NCI-H1105 (cell line): ENCODE data around the gene SENP8.
A peak's percentile ranks its signal among the peaks of the same experiment; 100 is the strongest.
"Not testable (repeated sequence)": the region's sequence is repeated elsewhere in the genome, so short reads cannot be mapped to it uniquely, and the experiment has no call there.

Experiments
- DNase-seq: peaks from one replicate; lab custom pipeline; 2025; lab: John Stamatoyannopoulos, UW

The SENP8 gene

GRCh38 chr15:72155635-72156616 lies 37.7 kb downstream of the SENP8 start:
- DNase-seq: peak; percentile 86

GRCh38 chr15:72156928-72157327 lies 38.7 kb downstream of the SENP8 start:
- DNase-seq: no peak

GRCh38 chr15:72160696-72161245 lies 42.6 kb downstream of the SENP8 start:
- DNase-seq: no peak

- no peak for DNase-seq
Measured at GRCh38 chr15:72161361-72162132, 43.3 kb downstream of the SENP8 start.

- no peak for DNase-seq
Measured at GRCh38 chr15:72162569-72162968, 44.4 kb downstream of the SENP8 start.

GRCh38 chr15:72163719-72164118 lies 45.5 kb downstream of the SENP8 start:
- DNase-seq: no peak

GRCh38 chr15:72166716-72167417 lies 48.7 kb downstream of the SENP8 start:
- DNase-seq: no peak

- DNase-seq: no peak
Measured at GRCh38 chr15:72167445-72167844, 49.2 kb downstream of the SENP8 start.

GRCh38 chr15:72168131-72168807 lies 50.1 kb downstream of the SENP8 start:
- DNase-seq: no peak

GRCh38 chr15:72168808-72169190 lies 50.6 kb downstream of the SENP8 start:
- DNase-seq: no peak

GRCh38 chr15:72169236-72169920 lies 51.2 kb downstream of the SENP8 start:
- no peak for DNase-seq

- no peak for DNase-seq
Measured at GRCh38 chr15:72169921-72170611, 51.9 kb downstream of the SENP8 start.

GRCh38 chr15:72170691-72171090 lies 52.5 kb downstream of the SENP8 start:
- no peak for DNase-seq

- not testable (repeated sequence) for DNase-seq
Measured at GRCh38 chr15:72171978-72172377, 53.8 kb downstream of the SENP8 start.

- no peak for DNase-seq
Measured at GRCh38 chr15:72172796-72173195, 54.6 kb downstream of the SENP8 start.

- no peak for DNase-seq
Measured at GRCh38 chr15:72173401-72173800, 55.2 kb downstream of the SENP8 start.

GRCh38 chr15:72173864-72174550 lies 55.8 kb downstream of the SENP8 start:
- no peak for DNase-seq

GRCh38 chr15:72174551-72175165 lies 56.5 kb downstream of the SENP8 start:
- DNase-seq: no peak
